GM18520 (cell line): Measurements from ENCODE around the gene PTGDS.

Experiments
- ATAC-seq: cut with Tn5 transposase; IDR thresholded peaks from one replicate; pipeline ENCODE4 v1.9.1; 2021; ENCODE audit not compliant: unreplicated experiment

PTGDS gene

DNA sequence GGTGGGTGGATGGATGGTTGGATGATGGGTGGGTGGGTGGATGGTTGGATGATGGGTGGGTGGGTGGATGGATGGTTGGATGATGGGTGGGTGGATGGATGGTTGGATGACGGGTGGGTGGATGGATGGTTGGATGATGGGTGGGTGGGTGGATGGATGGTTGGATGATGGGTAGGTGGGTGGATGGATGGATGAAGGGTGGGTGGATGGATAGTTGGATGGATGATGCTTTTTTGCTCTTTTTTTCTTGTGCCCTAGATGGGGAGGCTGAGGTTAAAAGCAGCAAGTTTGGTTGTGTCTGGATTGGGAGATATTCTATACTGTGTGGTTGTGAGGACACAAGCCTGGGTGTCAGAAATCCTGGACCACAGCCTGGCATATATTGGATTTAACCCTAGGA lies 19.8 kb upstream of the PTGDS start:
- ATAC-seq, result no peak

GRCh38 chr9:136957901-136958300 lies 19.4 kb upstream of the PTGDS start:
- ATAC-seq, result no peak

DNA sequence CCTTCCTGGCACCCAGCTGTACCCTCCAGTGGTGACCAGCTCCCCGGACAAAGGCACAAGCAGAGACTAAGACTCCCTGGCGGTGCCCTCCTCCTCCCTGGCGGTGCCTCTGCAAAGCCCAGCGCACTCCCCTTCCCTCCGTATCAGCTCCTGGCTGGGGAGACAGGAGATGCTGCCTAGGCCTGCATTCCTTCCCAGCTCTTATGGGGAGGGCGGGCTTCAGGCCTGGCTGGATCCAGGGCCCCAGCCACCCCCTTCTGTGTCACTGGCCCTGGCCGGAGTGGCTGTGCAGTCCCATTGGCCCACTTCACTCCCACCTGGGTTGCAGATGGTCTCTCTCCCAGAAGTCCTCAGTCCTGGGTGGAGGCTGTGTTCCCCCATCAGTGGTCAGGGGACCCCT lies 18.8 kb upstream of the PTGDS start:
- no peak for ATAC-seq

DNA sequence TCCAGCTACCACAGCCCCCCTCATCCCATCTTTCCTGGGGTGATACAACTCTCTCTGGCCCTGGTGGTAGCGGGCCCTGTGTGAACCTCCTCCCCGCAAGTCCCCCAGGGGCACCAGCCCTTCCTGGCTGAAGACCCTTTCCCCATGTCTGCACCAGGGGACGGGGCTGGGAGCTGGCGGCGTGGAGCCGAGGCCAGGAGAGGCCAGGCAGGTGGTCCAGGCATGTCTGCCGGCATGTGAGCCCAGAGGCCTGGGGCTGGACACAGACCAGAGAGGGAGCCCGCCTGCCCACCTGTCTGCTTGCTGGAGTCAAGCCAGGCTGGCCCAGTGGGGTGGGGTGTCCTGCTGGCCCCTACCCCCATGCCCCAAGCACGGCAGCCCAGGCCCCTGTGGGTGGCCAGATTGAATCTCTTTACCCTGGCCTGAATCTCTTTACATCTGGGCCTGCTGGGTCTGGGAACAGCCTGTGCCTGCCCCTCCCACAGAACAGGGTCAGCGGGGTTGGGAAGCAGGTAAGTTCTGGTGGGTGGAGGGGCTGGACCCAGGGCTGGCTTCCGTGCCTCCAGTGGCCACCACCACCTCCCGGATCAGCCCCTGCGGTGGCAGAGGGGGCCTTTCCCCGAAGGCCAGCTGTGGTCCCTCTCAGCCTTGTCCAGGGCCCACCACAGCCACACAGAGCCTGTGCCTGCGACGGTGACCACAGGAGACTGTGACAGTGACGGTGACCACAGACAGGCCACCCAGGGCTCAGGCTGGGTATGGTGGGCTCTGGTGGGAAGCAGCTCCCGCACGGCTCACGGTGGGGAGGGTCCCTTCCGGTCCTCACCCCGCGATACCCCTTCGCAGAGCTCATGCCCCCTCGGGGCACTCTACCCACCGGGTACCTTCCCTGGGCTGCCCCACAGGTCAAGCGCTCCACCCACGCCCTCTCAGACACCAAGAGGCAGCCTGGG lies 18.1 kb upstream of the PTGDS start:
- no peak for ATAC-seq

- ATAC-seq, result no peak
Measured at GRCh38 chr9:136960212-136960937, 16.9 kb upstream of the PTGDS start.

- ATAC-seq, result no peak
Measured at GRCh38 chr9:136960938-136961275, 16.4 kb upstream of the PTGDS start.

DNA sequence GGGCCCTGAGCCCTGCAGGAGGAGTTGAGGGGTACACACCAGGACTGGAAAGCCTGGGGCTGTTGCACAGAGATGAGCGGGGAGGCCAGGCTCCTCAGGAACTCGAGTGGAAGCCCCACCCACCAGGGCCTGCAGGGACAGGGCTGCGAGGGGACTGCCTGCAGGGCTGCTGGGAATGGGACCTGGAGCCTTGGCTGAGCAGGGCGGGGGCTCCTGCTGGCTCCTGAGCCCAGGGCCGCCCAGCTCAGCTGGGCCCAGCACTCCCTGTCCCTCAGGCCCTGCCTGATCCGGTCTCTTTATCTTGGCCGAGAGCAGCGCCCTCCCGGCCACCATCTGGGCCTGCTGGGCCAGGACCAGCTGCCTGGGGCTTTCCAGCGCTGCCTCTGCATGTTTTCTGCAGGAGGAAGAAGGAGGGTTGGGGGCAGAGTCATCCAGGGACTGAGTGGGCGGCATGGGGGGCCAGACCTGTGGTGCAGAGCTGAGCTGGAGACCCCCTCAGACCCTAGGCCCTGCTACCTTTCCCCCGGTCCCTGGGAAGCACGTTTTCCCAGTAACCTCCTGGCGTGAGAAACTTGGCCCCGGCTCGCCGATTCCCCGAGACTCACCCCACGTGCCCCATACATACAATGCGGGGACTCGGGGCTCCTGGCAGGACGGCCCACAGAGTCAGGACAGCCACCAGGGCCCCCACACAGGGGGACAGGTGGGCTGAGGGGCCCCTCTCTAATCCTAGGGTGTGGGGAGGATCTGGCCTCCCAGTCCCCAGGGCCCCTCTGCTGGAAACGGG lies 15.8 kb upstream of the PTGDS start:
- ATAC-seq, result no peak

GRCh38 chr9:136962163-136962562 lies 15.1 kb upstream of the PTGDS start:
- ATAC-seq, result no peak

- ATAC-seq, result no peak
Measured at GRCh38 chr9:136962701-136963248, 14.5 kb upstream of the PTGDS start.

GRCh38 chr9:136963341-136963740 lies 14.0 kb upstream of the PTGDS start:
- ATAC-seq, result no peak

- ATAC-seq, result no peak
Measured at GRCh38 chr9:136963751-136964150, 13.6 kb upstream of the PTGDS start.

DNA sequence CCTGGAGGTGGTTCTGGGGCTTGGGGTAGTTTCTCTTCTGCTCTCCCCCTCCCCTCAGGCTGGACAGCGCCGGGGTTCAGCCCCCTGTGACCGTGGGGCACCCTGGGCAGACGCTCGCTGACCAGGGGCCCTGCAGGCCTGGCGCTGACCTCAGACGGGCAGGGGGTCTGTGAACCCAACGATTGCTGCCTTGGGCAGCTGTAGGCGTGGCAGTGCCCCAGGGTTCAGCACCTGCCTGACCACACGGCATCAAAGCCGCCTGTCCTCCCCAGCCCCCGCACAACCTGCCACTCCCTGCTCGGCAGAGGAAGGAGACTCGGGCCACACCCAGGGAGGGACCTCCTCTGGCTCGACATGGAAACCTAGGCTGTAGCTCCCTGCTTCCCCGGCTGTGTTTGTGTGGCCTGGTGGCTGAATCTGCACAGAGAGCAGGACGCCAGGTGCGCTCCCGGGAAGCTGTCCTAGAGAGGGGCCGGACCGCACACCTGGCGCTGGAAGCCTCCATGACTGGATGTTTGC lies 13.1 kb upstream of the PTGDS start:
- no peak for ATAC-seq

- ATAC-seq, result no peak
Measured at GRCh38 chr9:136964833-136965422, 12.4 kb upstream of the PTGDS start.

GRCh38 chr9:136965771-136966484 lies 11.4 kb upstream of the PTGDS start:
- no peak for ATAC-seq

- ATAC-seq, result no peak
Measured at GRCh38 chr9:136968333-136969127, 8.8 kb upstream of the PTGDS start.

GRCh38 chr9:136969150-136969549 lies 8.2 kb upstream of the PTGDS start:
- ATAC-seq, result no peak

- no peak for ATAC-seq
Measured at GRCh38 chr9:136969774-136970173, 7.5 kb upstream of the PTGDS start.

GRCh38 chr9:136970361-136970760 lies 6.9 kb upstream of the PTGDS start:
- no peak for ATAC-seq

GRCh38 chr9:136971746-136972145 lies 5.6 kb upstream of the PTGDS start:
- no peak for ATAC-seq
